HCT116 (cell line): Measurements from ENCODE around the gene MIER2. TPM values are rescaled to one million over a fixed set of nuclear protein-coding genes. Genes with fewer than 3 reads are reported as not detected.

Experiments
- ATAC-seq: fragments of 200-7000 bp; cut with Tn5 transposase; 2 replicates; pipeline ENCODE4 v1.9.1; 2020; ENCODE audit warnings: mild to moderate bottlenecking, moderate library complexity
- BruUV-seq: library from RNA; stranded (reverse); fragments of 400-500 nt; replicated peaks from 2 replicates; lab custom pipeline; 2021; lab: Mats Ljungman, UMichigan
- CTCF ChIA-PET: fragments of 300-600 bp; sonication (Branson Sonifier 250); formaldehyde crosslinking; loops from one replicate; lab custom pipeline; 2021; ENCODE audit warnings: antibody characterized with exemption; lab: Charles Lee
- POLR2A ChIA-PET: fragments of 300-600, 350-600 bp; sonication (Branson Sonifier 250); formaldehyde crosslinking; loops from one replicate; lab custom pipeline; 2021; ENCODE audit warnings: antibody characterized with exemption; lab: Charles Lee
- RAD21 ChIA-PET, 2 experiments: fragments of 300-600 bp; sonication (Branson Sonifier 250); formaldehyde crosslinking; loops; one replicate each; lab custom pipeline; 2023; ENCODE audit warnings: low total read pairs in 2 of 2; ENCODE audit not compliant: uncharacterized antibody in 2 of 2, unreplicated experiment in 2 of 2, low non-redundant PET in 1 of 2; lab: Charles Lee
- DNase-seq: peaks from one replicate; pipeline ENCODE4 v3.0.0-alpha.2; 2010; ENCODE audit warnings: low read depth, low spot score
- H2AFZ ChIP-seq: fragments of 200-600 bp; shearing (Covaris generic), sonication (generic); 2 replicates; pipeline ENCODE4 v1.6.1; 2017; ENCODE audit warnings: low read depth, mixed run types, mixed read lengths, antibody characterized with exemption, low read length; ENCODE audit not compliant: poor library complexity, severe bottlenecking
- H3K27ac ChIP-seq: 2 replicates; pipeline ENCODE4 v1.5.1; 2012; ENCODE audit warnings: low read depth, low read length
- H3K27me3 ChIP-seq: fragments of 200-600 bp; sonication (generic); 2 replicates; pipeline ENCODE4 v1.6.1; 2016; ENCODE audit warnings: mixed run types, low read length, mixed read lengths; ENCODE audit not compliant: insufficient read depth
- H3K36me3 ChIP-seq, 2 experiments: fragments of 200-500 bp in 1 of 2; fragments of 200-600 bp in 1 of 2; sonication (Bioruptor generic) in 1 of 2; sonication (generic) in 1 of 2; 2 replicates each; pipeline versions ENCODE4 v1.5.1 to v1.6.1; 2014 to 2016; ENCODE audit warnings: low read length in 2 of 2, inconsistent platforms in 1 of 2, mixed read lengths in 1 of 2, mixed run types in 1 of 2; ENCODE audit not compliant: insufficient read depth in 2 of 2, control insufficient read depth in 1 of 2
- H3K4me1 ChIP-seq, 2 experiments: fragments of 200-600 bp in 1 of 2; sonication (generic) in 1 of 2; 2 replicates each; pipeline versions ENCODE4 v1.5.1 to v1.6.1; 2012 to 2017; ENCODE audit warnings: low read length in 2 of 2, inconsistent platforms in 1 of 2, mild to moderate bottlenecking in 1 of 2, mixed read lengths in 1 of 2, mixed run types in 1 of 2, moderate library complexity in 1 of 2; ENCODE audit not compliant: insufficient read depth in 2 of 2, control insufficient read depth in 1 of 2
- H3K4me2 ChIP-seq: fragments of 200-600 bp; sonication (generic); 2 replicates; pipeline ENCODE4 v1.6.1; 2017; ENCODE audit warnings: mixed run types, low read length, mixed read lengths
- H3K4me3 ChIP-seq, 2 experiments: fragments of 200-600 bp in 1 of 2; sonication (generic) in 1 of 2; replicated peaks in 1 of 2; 2 replicates each; pipeline ENCODE4 v1.5.1; 2011 to 2016; ENCODE audit warnings: low read length in 2 of 2, control low read depth in 1 of 2, low read depth in 1 of 2, mild to moderate bottlenecking in 1 of 2, mixed read lengths in 1 of 2, mixed run types in 1 of 2
- H3K79me2 ChIP-seq: fragments of 200-600 bp; sonication (generic); 2 replicates; pipeline ENCODE4 v1.6.1; 2017; ENCODE audit warnings: mild to moderate bottlenecking, mixed run types, low read length, moderate library complexity, mixed read lengths; ENCODE audit not compliant: insufficient read depth
- H3K9ac ChIP-seq: fragments of 200-600 bp; sonication (generic); 2 replicates; pipeline ENCODE4 v1.6.1; 2016; ENCODE audit warnings: low read length, mixed read lengths
- H3K9me2 ChIP-seq: fragments of 200-600 bp; sonication (generic), shearing (Covaris generic); 2 replicates; pipeline ENCODE4 v1.6.1; 2017; ENCODE audit warnings: mixed run types, mild to moderate bottlenecking, moderate library complexity; ENCODE audit not compliant: insufficient read depth
- H3K9me3 ChIP-seq, 2 experiments: fragments of 200-500 bp in 1 of 2; fragments of 200-600 bp in 1 of 2; sonication (Bioruptor generic) in 1 of 2; sonication (generic) in 1 of 2; 2 replicates each; pipeline ENCODE4 v1.6.1; 2014 to 2017; ENCODE audit warnings: low read length in 2 of 2, mixed read lengths in 2 of 2, inconsistent platforms in 1 of 2, low read depth in 1 of 2, mild to moderate bottlenecking in 1 of 2, mixed run types in 1 of 2, moderate library complexity in 1 of 2; ENCODE audit not compliant: control insufficient read depth in 1 of 2, insufficient read depth in 1 of 2
- H4K20me1 ChIP-seq: fragments of 200-600 bp; sonication (generic), shearing (Covaris generic); 2 replicates; pipeline ENCODE4 v1.6.1; 2017; ENCODE audit warnings: mixed run types, mild to moderate bottlenecking, moderate library complexity; ENCODE audit not compliant: insufficient read depth
- ATF3 ChIP-seq: IDR thresholded peaks from 2 replicates; pipeline ENCODE4 v1.6.1; 2012
- CEBPB ChIP-seq: IDR thresholded peaks from 2 replicates; pipeline ENCODE4 v1.6.1; 2012; ENCODE audit warnings: low read depth
- CTCF ChIP-seq, 3 experiments: fragments of 200-600 bp in 1 of 3; sonication (generic) in 1 of 3; IDR thresholded peaks in 2 of 3; conservative IDR thresholded peaks in 1 of 3; 2 replicates each; pipeline ENCODE4 v1.5.1; 2012 to 2017; ENCODE audit warnings: low read depth in 2 of 3, low read length in 2 of 3, antibody characterized with exemption in 1 of 3, borderline replicate concordance in 1 of 3, control low read depth in 1 of 3, mild to moderate bottlenecking in 1 of 3, mixed read lengths in 1 of 3, mixed run types in 1 of 3, moderate library complexity in 1 of 3; ENCODE audit not compliant: insufficient read depth in 1 of 3
- EGR1 ChIP-seq: IDR thresholded peaks from 2 replicates; pipeline ENCODE4 v1.6.1; 2012; ENCODE audit warnings: low read depth
- ELF1 ChIP-seq: IDR thresholded peaks from 2 replicates; pipeline ENCODE4 v1.6.1; 2012; ENCODE audit warnings: low read depth, borderline replicate concordance
- EZH2 ChIP-seq: fragments of 200-600 bp; sonication (generic); IDR thresholded peaks from 2 replicates; pipeline ENCODE4 v1.6.1; 2017; ENCODE audit warnings: antibody characterized with exemption, mixed run types
- EZH2phosphoT487 ChIP-seq: fragments of 200-600 bp; IDR thresholded peaks from 2 replicates; pipeline ENCODE4 v1.6.1; 2018; ENCODE audit warnings: antibody characterized with exemption, borderline replicate concordance
- JUND ChIP-seq: IDR thresholded peaks from 2 replicates; pipeline ENCODE4 v1.6.1; 2012
- POLR2A ChIP-seq: IDR thresholded peaks from 2 replicates; pipeline ENCODE4 v1.7.0; 2011; ENCODE audit warnings: borderline replicate concordance; ENCODE audit not compliant: insufficient read depth, insufficient read length; ENCODE audit errors: extremely low read depth
- SIN3A ChIP-seq: IDR thresholded peaks from 2 replicates; pipeline ENCODE4 v1.6.1; 2012; ENCODE audit warnings: low read depth
- SP1 ChIP-seq: IDR thresholded peaks from 2 replicates; pipeline ENCODE4 v1.6.1; 2012; ENCODE audit warnings: low read depth
- ZNF274 ChIP-seq: fragments of 200-500 bp; sonication (Bioruptor generic); IDR thresholded peaks from 2 replicates; pipeline ENCODE4 v1.6.1; 2014; ENCODE audit warnings: mild to moderate bottlenecking, low read depth, low read length, inconsistent platforms
- intact Hi-C: fragments of 100-400 bp; cut with micrococcal nuclease; formaldehyde crosslinking; loops from 2 replicates; pipeline ENCODE4 v1.10.0; 2022
- total RNA-seq: library from RNA; stranded (reverse); gene quantifications from one replicate; pipeline ENCODE4 v1.2.1, GENCODE V29; 2021; ENCODE audit not compliant: unreplicated experiment
- TF ChIP-seq, protein P1 (sequence below): IDR thresholded peaks from 2 replicates; pipeline ENCODE4 v1.6.1; 2011; ENCODE audit warnings: mild to moderate bottlenecking, low read length, moderate library complexity; ENCODE audit not compliant: insufficient replicate concordance; ENCODE audit errors: extremely low read depth

The MIER2 gene
- total RNA-seq, 1 experiment from 2014 or later = 41.5 TPM

GRCh38 chr19:369876-370275 is 25.3 kb upstream of the MIER2 start:
- RAD21 ChIA-PET = no interaction called here
- Histone ChIP-seq H4K20me1 (no peaks in the 10 kb centered on the region), H3K9me3 (no peaks in the 10 kb centered on the region), H3K4me3 (no peak overlapping the region), H3K9ac (no peak overlapping the region), H3K4me2 (no peak overlapping the region), H3K79me2 (no peaks in the 10 kb centered on the region), H3K4me1 (peaks cover 3 to 5% of the 10 kb centered on the region in 2 experiments; a peak in 2 of 4 replicates), H3K27ac (no peak overlapping the region), H2AFZ (no peak overlapping the region), H3K27me3 (no peaks in the 10 kb centered on the region), H3K36me3 (no peaks in the 10 kb centered on the region), H3K9me2 (no peaks in the 10 kb centered on the region)
- CTCF ChIA-PET = no interaction called here
- POLR2A ChIA-PET = no interaction called here
- DNase-seq = no peak
- TF ChIP-seq CTCF (IDR thresholded peaks at IDR 0.05 in 2 of 3, conservative IDR thresholded peaks at IDR 0.05 in 1 of 3; ENCODE audit: borderline replicate concordance in 1 of 3, insufficient read depth in 1 of 3, low read depth in 2 of 3, low read length in 2 of 3) (no peak), CEBPB (no peak), SP1 (no peak)
- no TSS peak for BruUV-seq
- intact Hi-C loops = no loop called here
- no peak for ATAC-seq

DNA sequence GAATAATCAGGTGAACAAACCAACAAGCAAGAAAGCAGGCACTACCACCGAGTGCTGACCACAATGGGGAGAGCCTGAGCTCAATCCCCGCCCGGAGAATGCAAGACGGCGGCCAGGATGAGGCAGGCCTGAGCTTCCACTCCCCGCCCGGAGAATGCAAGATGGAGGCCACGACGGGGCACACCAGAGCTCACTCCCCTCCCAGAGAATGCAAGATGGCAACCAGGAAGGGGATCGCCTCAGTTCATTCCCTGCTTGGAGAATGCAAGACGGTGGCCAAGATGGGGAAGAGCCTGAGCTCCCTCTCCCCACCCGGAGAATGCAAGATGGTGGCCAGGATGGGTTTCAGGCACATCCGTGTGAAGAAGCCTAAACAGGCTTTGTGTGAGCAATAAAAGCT is 24.7 kb upstream of the MIER2 start:
- no peaks in the 10 kb centered on the region for H3K36me3 ChIP-seq
- H3K9ac ChIP-seq = no peak overlapping the region
- ChIA-PET POLR2A (no interaction called here), RAD21 (no interaction called here), CTCF (no interaction called here)
- DNase-seq (no peak), ATAC-seq (no peak)
- H3K4me2 ChIP-seq = no peak overlapping the region
- no peaks in the 10 kb centered on the region for H4K20me1 ChIP-seq
- no peak overlapping the region for H3K27ac ChIP-seq
- H3K79me2 ChIP-seq = no peaks in the 10 kb centered on the region
- H3K9me3 ChIP-seq = no peaks in the 10 kb centered on the region
- peaks cover 3 to 5% of the 10 kb centered on the region in 2 experiments; a peak in 2 of 4 replicates for H3K4me1 ChIP-seq
- no peaks in the 10 kb centered on the region for H3K27me3 ChIP-seq
- BruUV-seq = no TSS peak
- no peak overlapping the region for H2AFZ ChIP-seq
- no peaks in the 10 kb centered on the region for H3K9me2 ChIP-seq
- H3K4me3 ChIP-seq = no peak overlapping the region
- intact Hi-C loops = no loop called here
- TF ChIP-seq EZH2 (no peak), EGR1 (no peak), ATF3 (no peak), SIN3A (no peak), ELF1 (no peak), SP1 (no peak), ZNF274 (no peak), JUND (no peak), CTCF (IDR thresholded peaks at IDR 0.05 in 2 of 3, conservative IDR thresholded peaks at IDR 0.05 in 1 of 3; ENCODE audit: borderline replicate concordance in 1 of 3, insufficient read depth in 1 of 3, low read depth in 2 of 3, low read length in 2 of 3) (no peak), POLR2A (no peak), EZH2phosphoT487 (no peak)
- TF ChIP-seq, protein P1, sequence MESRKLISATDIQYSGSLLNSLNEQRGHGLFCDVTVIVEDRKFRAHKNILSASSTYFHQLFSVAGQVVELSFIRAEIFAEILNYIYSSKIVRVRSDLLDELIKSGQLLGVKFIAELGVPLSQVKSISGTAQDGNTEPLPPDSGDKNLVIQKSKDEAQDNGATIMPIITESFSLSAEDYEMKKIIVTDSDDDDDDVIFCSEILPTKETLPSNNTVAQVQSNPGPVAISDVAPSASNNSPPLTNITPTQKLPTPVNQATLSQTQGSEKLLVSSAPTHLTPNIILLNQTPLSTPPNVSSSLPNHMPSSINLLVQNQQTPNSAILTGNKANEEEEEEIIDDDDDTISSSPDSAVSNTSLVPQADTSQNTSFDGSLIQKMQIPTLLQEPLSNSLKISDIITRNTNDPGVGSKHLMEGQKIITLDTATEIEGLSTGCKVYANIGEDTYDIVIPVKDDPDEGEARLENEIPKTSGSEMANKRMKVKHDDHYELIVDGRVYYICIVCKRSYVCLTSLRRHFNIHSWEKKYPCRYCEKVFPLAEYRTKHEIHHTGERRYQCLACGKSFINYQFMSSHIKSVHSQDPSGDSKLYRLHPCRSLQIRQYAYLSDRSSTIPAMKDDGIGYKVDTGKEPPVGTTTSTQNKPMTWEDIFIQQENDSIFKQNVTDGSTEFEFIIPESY = no peak
